Non-pigmented ciliary epithelial cell (primary cell): Measurements from ENCODE around the gene PLCL1.

Experiments
- DNase-seq: peaks from one replicate; pipeline ENCODE4 v3.0.0-alpha.2; 2010; ENCODE audit warnings: low read depth

PLCL1 gene

DNA sequence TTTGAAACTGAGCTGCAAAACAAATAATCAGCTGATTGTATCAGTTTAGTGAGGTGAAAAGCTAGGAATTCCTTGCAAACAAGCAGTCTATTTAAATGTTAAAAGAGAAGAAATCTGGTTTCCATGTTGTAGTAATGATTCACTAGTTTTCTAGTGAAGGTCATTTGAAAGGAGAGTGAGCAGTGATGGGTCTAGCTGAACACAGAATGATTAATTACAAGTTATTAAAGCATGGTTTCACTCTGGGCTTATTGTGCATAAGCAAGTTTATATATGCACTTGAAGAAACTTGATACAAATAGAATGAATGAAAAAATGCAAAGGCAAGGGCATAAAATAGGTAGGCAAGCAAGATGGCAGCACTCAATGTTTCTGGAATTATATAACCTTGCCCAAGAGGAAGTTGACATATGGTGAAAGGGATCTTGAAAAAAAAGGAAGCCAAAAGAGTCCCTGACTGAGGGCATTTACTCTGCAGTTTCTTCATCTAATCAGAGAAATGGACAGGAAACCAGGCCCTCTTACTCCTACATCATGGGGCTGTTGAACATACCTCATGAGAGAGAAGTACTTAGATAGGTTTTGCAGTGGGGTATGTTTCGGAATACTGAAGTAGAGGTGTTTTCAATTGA is 53.2 kb downstream of the PLCL1 start:
- DNase-seq, result no peak

DNA sequence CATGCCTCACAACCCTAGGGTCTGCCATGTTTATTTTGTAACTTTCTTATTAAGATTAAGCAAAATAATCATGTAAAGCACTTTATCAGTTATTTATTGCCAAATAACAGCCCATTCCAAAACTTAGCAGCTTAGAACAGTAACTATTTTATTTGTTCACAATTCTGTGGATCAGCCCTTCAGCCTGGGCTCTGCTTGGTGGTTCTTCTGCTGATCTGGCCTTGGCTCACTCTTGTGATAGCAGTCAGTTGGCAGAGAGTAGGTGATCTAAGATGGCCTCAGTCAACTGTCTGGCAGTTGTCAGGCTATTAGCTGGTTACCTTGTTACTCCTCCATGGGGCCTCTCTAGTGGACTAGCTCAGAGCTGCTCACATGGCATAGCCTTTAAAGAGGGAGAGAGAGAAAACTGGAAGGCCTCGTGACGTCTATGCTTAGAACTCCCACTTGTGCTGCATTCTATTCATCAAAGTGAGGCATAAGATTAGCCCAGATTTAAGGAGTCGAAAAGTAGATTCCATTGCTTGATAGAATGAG is 54.3 kb downstream of the PLCL1 start:
- DNase-seq, result no peak

DNA sequence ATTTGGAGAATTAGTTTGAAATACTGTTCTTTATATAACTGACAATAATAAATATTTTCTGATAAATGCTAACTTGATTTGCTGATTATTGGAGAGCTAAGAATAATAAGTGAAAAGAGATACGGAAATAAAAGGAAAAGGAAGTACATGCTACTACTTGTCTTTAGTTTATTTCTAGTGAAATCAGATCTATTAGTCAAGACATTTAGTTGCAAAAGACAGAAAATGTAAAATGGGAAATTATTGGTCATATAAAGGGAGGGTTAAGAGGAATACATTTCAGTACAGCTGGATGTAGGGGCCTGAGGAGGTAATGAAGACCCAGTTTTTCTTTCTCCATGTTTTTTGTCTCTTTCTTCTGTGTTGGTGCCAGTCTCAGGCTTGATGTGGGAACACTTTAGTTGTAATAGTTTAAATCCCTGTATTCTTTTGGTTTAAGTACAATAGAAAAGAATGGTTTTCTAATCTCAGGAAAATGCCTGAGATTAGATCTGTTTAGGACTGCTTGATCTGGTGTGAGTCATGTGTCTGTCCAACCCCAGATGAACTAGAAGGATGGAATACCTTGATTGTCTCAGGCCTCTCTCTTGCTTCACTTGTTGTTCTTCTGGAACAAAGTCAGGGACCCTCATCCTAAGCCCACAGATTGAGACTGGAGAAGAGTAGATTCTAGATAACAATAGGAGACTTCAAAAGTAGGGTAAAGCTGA is 58.0 kb downstream of the PLCL1 start:
- no peak for DNase-seq

- no peak for DNase-seq
Observed at GRCh38 chr2:197863744-197864143, 59.4 kb downstream of the PLCL1 start.

DNA sequence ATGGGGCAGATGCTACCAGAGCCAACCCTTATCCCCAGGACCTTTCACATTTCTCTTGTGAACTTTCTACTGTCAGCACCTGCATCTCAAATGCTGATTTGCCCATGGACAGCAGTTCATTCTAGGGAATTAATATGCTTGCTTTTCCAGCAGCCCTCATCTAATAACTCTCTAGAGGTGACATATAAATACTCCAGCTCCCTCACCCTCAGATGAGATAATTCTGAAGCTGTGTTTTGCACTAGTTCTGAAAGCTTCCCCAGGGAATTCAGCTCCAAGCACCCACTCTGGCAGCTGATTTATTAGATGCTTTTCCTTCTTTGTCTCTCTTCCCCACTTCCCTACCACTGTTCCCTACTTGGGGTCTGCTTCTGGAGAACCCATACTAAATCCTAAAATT is 62.1 kb downstream of the PLCL1 start:
- no peak for DNase-seq

DNA sequence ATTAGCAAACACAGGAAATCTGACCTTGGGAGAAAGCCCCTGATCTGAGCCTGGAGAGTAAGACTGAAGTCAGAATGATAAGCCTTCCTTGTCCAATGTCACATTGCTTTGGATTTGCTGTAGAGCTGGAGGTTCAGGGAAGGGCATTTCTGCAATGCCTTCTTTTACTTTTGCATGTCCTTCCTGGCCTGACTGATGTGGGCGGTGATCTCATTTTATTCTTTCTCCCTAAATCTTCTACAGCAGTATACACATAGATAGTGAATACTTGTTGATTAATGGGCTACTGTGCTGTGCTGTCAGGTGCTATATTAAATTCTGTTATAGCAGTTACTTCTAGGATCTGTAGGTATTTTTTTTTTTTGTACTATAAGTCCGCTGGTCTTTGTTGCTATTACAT is 62.6 kb downstream of the PLCL1 start:
- no peak for DNase-seq

GRCh38 chr2:197867624-197868023 is 63.2 kb downstream of the PLCL1 start:
- no peak for DNase-seq

DNA sequence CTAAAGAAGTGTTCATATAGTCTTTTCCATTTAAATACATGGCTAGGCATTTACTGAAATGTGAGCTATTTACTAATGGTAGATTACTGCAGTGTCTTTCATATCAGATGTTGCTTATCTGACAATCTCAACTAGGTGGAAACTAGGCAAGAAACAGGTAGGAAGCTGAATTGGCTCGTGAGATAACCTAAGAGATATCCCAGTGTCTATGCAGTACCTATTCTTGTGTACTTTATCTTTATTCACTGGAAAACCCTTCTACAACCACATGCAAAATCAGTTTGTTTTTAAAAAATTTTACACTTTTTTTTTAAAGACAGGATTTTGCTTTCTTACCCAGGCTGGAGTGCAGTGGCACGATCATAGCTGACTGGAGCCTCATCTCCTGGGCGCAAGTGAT is 63.8 kb downstream of the PLCL1 start:
- no peak for DNase-seq

- DNase-seq, result no peak
Observed at GRCh38 chr2:197869041-197869440, 64.6 kb downstream of the PLCL1 start.

- DNase-seq, result peak; percentile 36
Observed at GRCh38 chr2:197869501-197870111, 65.2 kb downstream of the PLCL1 start.

GRCh38 chr2:197870137-197870536 is 65.7 kb downstream of the PLCL1 start:
- no peak for DNase-seq

DNA sequence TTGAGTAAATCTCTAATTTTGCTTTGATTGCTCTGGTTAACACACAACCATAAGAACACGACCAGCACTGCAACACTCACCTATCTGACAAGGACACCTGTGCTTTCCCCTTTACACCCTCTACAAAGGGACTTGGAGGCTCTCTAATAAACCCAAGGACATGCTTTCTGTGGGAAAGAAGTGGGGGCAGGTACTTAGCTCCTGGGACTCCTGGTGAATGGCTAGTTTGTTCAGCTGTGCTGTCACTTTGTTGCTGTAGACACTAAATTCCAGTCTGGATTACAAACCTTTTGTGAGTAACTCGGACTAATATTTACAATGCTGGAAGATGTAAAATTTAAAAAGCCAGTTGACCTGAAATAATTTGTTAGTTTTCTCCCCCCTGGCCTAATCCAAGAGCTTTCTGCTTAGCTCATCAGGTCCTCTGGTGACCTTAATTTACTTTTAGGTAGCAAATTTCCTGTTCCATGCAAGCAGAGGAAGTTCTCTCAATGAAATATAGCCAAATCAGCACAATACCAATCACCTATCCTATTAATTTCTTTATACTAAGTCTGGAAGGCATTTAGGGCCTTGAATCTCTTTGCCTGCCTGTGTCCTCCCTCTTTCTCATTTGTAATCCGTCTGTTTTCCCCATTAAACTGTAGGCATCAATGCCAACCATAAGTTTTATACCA is 67.5 kb downstream of the PLCL1 start:
- no peak for DNase-seq

- peak; percentile 60 for DNase-seq
Observed at GRCh38 chr2:197873293-197873701, 68.9 kb downstream of the PLCL1 start.

GRCh38 chr2:197875763-197876162 is 71.4 kb downstream of the PLCL1 start:
- no peak for DNase-seq

GRCh38 chr2:197876524-197876923 is 72.1 kb downstream of the PLCL1 start:
- no peak for DNase-seq

- no peak for DNase-seq
Observed at GRCh38 chr2:197877038-197877437, 72.6 kb downstream of the PLCL1 start.

- no peak for DNase-seq
Observed at GRCh38 chr2:197878792-197879191, 74.4 kb downstream of the PLCL1 start.

GRCh38 chr2:197879812-197880408 is 75.5 kb downstream of the PLCL1 start:
- DNase-seq, result no peak

- DNase-seq, result no peak
Observed at GRCh38 chr2:197883354-197884032, 79.1 kb downstream of the PLCL1 start.

DNA sequence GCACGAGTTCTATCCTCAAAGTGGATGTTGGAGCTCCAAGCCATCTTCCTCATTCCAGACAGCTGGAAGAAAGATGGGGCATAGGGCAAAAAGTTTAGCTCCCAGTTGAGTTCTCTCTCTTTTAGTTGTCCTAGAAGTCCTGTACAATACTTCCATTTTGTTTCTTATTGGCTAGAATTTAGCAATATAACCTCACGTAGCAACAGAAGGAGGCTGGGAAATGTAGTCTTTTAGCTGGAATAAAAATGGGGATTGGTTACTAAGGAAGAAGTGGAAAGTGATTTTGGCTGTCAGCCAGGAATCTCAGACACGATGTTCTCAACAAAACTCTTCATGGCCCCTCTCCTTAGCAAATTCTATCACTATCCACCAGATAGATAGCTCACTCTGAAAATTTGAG is 79.9 kb downstream of the PLCL1 start:
- DNase-seq, result no peak

DNA sequence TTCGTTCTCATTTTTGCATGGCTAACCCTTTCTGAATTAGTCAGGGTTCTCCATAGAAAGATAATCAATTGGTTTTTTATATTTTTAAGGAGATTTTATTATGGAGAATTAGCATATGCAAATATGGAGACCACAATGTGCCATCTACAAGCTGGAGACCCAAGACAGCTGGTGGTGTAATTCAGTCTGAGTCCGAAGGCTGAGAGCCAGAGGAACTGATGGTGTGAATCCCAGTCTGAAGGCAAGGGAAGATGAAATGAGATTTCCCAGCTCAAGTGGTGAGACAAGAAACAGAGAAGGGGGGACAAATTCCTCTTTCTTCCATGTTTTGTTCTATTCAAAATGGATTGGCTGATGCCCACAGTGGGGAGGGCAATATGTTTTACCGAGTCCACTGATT is 80.7 kb downstream of the PLCL1 start:
- DNase-seq, result no peak

- DNase-seq, result no peak
Observed at GRCh38 chr2:197885587-197885986, 81.2 kb downstream of the PLCL1 start.
